HG03108 (cell line): ENCODE results near the gene IDNK.

Source experiments
- ATAC-seq: cut with Tn5 transposase; IDR thresholded peaks from one replicate; pipeline ENCODE4 v1.9.1; 2021; ENCODE audit warnings: moderate library complexity; ENCODE audit not compliant: unreplicated experiment

IDNK gene

DNA sequence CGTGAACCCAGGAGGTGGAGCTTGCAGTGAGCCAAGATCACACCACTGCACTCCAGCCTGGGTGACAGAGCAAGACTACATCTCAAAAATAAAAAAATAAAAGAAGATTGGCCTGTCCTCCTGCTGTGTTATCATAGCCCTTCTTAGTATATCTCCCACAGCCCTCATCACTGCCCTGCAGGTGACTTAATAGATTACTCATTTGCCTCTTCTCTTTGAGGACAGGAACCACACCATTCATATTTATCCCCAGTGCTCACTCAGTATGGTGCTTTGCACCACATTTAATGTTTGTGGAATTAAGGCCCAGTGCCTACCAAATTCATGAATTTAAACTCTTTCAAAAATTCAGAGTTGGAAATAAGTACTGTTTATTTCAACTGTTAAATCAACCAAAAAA is 10.3 kb downstream of the IDNK start:
- ATAC-seq, result no peak

DNA sequence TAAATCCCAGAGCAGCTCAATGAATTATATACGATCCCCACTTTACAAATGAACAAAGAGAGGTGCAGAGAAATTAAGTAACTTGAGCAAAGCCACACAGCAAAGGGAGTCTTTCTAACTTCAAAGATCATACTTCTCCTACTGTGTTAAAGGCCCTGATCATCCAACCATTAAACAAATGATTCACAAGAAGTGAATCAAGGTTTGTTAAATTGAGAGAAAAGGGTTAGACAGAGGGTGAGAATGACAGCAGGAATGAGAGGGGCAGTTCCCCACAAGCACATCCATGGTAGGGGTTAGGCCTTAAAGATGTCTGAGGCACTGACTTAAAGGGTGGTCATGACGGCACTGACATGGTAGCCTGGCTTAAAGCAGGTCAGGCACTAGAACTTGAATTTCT is 10.7 kb downstream of the IDNK start:
- ATAC-seq, result no peak

GRCh38 chr9:83636813-83637212 is 13.9 kb downstream of the IDNK start:
- no peak for ATAC-seq

- no peak for ATAC-seq
These were observed 14.4 kb downstream of the IDNK start for GRCh38 chr9:83637389-83637788.

- ATAC-seq, result no peak
These were observed 16.3 kb downstream of the IDNK start for GRCh38 chr9:83639266-83639665.

DNA sequence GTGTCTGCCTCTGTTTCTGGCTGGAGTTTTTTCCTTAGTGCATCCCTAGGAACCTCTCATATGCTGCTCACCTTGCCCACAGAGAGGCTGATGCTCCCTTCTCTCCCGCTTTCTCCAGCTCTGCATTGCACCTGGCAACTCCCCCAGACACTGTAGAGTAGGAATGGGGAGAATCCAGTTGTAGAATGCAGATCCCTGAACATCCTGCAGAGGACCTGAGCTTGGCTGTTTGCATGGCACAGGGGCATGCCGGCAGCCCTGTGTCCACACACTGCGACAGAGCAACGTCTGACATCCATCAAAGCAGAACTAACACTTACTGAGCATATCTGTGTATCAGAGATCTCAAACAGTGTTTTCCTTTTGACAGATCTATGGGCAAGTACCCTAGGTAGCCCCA is 19.9 kb downstream of the IDNK start:
- ATAC-seq, result no peak

DNA sequence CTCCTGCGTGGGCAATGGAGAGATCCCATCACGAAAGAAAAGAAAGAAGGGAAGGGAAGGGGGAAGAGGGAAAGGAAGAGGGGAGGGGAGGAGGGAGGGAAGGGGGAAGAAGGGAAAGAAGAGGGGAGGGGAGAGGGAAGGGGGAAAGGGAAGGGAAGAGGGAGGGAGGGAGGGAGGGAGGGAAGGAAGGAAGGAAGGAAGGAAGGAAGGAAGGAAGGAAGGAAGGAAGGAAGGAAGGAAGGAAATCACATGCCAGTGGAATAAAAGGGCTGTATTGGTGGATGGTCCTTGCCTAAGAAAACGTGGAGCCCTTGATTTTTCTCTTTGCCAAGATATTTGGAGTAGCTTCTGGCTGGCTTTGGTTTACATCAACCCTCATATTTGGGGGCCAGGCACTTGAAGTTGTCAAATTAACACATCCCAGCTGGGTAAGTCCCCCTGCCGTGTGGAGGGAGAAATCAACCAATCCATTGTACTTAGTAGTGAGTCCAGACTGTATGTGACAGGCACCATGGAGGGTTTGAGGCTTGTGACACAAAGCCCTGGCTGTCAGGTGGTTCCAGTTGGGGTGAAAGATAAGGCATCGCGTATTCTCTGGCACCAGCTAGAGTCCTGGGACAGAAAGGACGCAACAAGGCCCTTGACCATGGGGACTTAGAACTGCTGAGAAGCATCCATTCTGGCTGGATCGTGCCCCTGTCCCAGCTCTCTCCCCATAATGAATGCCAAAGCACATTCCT is 23.7 kb downstream of the IDNK start:
- no peak for ATAC-seq

DNA sequence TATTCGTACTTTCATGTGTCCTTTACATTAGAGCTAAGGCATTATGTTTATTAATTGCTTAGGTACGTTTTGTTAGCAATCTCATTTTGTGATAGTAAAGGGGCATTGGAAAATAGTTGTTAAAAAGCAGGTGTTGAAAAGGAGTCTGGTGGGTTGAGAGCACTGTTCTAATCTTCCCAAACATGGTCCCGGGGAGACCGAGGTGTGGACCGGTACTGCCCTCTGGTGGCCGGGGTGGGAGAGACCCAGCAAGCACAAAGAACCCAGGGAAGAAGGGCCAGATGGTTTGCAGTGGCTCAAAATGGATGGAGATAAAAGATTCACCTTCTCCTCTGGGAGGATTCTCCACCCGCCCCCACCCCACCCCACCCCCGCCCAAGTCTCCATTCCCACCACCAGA is 26.1 kb downstream of the IDNK start:
- no peak for ATAC-seq

DNA sequence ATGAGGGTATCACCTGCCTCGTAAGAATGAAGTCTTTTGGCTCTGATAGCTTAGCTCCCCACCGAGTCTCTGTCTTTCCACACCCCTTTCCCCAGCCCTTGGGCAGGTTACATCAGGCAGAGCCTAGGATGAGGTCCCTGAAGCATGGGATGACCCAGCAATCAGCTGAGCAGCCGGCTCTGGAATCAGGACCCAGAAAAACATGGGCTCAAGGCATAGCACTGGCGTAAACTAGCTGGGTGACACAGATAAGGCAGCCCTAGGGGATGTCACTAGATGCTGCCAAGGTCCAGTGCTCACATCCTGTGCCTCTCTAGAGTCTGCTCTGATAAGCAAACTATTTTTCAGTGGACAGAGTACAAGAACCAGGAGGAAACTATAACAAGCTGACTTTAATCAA is 26.6 kb downstream of the IDNK start:
- ATAC-seq, result no peak

GRCh38 chr9:83651558-83651957 is 28.6 kb downstream of the IDNK start:
- ATAC-seq, result no peak

GRCh38 chr9:83652433-83652832 is 29.5 kb downstream of the IDNK start:
- no peak for ATAC-seq

DNA sequence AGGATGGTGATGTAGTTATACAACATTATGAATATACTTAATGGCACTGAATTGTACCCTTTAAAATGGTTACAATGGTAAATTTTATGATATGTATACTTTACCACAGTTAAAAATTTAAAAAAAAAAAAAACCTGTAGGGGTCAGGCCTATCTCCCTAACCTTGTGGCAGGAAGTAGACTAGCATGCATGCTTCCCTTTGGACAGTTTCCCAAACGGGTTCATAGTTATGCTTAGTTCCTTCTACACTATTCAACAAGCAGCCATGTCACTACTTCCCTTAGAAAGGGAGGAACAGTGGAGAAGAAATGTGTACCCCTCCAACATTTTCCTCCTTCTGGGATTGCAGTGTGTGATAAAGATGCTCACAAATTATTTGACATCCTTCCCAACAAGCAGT is 32.5 kb downstream of the IDNK start:
- ATAC-seq, result no peak

DNA sequence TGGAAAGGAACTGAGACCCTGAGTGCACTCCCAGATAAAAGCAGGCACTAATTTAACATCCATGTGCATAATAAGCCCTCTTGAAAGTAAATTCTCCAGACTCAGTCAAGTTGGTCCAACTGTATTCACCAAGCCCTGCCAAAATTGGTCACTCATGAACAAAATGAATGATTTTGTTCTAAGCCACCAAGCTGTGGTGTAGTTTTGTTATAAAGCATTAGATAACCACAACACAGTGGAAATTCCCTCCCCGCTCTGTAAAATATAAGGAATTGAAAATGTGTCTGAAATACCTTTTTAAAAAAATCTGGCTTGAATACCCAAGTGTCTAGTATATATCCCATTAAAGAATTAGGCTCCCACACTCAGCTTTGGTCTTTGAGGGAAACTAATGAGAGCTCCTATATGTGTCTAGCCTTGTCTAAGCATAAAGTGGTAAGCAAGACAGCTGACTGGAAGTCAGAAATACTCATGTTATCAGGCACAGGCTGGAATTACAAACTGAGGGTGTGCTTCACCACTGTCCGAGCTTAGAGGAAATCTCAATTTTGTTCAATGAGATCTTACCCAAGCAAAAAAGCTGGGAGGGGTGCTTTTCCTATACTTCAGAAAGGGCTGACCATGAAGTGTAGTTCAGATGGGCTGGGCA is 33.2 kb downstream of the IDNK start:
- no peak for ATAC-seq

GRCh38 chr9:83656952-83657351 is 34.0 kb downstream of the IDNK start:
- no peak for ATAC-seq

DNA sequence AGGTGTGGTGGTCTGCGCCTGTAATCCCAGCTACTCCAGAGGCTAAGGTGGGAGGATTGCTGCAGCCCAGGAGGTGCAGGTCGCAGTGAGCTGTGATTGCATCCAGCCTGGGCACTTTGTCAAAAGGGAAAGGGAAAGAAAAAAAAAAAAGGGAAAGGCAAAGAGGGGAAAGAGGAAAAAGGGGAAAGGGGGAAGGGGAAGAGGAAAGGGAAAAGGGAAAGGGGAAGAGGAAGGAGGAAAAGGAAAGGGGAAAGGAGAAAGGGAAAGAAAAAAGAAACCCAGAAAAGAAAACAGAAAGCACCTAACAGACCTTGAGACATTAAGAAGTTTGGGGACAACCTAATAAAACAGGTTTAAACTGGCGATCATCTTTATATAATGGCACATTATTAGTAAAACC is 40.0 kb downstream of the IDNK start:
- ATAC-seq, result no peak

DNA sequence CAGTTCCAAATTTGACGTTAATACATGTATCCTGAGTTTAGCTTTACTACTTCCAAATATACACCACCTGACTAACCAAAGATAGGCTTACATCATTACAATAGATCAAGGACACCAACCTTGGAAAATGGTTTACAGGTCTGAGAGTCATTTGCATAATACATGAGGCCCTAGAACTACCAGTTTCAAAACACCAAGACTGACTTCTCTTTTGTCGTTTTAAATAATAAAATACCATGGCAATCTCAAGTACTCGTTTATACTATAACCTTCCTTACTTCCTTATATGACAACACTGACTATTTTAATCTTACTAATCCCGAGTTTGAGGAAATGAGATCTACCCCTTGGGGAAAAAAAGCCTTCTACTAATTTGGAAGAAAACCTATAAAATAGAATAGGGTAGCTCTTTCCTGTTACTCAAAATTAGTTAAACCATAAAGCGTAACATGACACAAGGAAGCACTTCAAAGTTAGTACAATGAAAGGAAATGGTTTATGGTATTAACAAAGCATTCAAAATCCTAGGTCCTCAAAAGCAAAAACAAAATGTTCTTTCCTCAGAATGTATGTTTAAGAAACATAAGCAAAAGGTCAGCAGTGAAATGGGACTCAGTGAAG is 42.7 kb downstream of the IDNK start:
- ATAC-seq, result peak; percentile 89

DNA sequence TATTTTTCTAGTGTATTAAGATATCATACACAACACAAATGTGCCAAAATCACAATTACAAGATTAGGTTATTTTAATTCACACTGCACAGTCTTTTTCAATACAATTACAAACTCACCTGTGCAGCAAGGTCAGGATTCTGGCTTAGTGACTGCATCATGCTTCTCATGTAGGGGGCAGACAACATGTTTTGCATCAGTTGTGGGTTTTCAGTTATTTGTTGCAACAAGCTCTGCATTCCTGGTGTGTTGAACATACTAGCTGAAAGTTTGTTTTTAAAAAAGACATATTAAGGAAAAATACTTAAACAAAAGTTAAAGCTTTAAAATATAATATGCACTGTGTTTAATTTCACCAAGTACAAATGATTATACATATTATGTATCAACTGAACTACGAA is 46.1 kb downstream of the IDNK start:
- no peak for ATAC-seq

DNA sequence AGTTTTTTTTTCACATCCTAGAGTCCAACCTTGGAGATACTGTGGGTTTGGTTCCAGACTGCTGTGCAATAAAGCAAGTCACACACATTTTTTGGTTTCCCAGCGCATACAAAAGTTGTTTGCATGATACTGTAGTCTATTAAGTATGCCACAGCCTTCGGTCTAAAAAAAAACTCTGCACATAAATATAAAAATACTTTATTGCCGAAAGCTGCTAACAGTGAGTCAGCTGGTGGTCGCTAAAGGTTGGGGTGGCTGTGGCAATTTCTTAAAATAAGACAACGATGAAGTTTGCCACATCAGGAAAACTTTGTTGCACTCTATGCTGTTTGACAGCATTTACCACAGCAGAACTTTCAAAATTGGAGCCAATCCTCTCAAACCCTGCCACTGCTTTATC is 47.4 kb downstream of the IDNK start:
- ATAC-seq, result no peak

DNA sequence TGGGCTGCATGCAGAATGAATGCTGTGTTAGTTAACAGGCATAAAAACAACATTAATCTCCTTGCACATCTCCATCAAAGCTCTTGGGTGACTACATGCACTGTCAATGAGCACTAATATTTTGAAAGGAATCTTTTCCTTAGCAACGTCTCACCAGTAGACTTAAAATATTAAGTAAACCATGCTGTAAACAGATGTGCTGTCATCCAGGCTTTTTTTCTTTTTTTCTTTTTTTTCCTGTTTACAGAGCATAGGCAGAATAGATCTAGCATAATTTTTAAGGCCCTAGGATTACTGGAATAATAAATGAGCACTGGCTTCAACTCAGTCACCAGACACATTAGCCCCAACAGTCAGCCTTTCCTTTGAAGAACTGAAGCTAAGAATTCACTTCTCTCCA is 48.5 kb downstream of the IDNK start:
- ATAC-seq, result no peak

- no peak for ATAC-seq
These were observed 52.5 kb downstream of the IDNK start for GRCh38 chr9:83675466-83675865.

- no peak for ATAC-seq
These were observed 54.7 kb downstream of the IDNK start for GRCh38 chr9:83677596-83677995.

DNA sequence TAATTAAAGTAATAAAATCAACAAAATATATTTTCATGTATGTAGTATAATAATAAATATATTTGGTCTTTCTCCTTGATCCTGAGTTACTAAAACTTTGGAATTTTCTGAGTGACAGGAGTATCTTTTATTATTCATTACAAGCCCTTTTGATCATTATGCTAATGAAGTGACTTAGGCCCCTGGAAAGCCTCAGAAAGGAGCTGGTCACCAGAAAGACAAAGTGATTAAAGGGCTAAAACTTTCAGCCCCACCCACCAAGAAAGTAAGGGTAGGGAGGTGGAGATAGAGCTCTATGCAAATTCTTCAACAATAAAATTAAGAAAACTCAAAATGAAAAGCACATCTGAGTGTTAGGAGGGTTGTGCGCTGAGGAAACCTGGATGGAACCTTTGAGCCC is 57.3 kb downstream of the IDNK start:
- ATAC-seq, result no peak
